NCI-H1092 (cell line): ENCODE data around the gene HES2.
"Not testable (repeated sequence)": the region's sequence is repeated elsewhere in the genome, so short reads cannot be mapped to it uniquely, and the experiment has no call there.

Experiments
- DNase-seq: peaks from one replicate; lab custom pipeline; 2025; lab: John Stamatoyannopoulos, UW

Gene HES2, protein sequence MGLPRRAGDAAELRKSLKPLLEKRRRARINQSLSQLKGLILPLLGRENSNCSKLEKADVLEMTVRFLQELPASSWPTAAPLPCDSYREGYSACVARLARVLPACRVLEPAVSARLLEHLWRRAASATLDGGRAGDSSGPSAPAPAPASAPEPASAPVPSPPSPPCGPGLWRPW

DNA sequence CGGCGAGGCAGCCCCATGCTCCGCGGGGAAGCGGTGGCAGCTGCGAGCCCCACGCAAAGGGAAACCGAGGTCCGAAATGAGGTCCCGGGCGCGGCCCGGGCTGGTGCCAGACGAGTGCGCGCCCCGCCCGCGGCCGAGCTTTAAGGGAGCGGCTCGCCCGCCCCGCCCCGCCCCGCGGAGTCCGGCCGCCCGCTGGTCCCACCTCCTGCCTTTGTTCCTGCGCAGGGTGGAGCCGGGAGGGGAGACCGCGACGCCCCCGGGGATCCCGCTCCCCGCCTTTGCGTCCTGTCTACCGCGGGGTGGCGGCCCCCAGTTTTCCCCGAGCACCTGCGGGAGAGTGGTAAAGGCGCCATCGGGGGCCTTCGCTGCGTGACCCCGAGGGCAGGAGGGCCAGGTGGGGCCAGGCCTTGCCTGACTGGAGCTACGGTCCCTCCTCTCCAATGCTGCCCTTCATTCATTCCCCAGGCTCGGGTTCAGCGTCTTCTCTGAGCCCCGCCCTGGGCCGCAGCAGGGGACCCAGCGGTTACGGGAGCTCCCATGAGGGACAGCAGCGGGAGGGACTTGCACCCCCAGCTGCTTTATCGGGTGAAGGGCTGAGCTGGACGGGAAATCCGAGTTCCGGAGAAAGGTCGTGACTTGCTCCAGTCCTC lies at the start of gene HES2:
HES2 (minus strand) TSS at position 116 of the 650 bp plus-strand sequence; CDS start at position 17, 99 bp downstream.
- DNase-seq = no peak

DNA sequence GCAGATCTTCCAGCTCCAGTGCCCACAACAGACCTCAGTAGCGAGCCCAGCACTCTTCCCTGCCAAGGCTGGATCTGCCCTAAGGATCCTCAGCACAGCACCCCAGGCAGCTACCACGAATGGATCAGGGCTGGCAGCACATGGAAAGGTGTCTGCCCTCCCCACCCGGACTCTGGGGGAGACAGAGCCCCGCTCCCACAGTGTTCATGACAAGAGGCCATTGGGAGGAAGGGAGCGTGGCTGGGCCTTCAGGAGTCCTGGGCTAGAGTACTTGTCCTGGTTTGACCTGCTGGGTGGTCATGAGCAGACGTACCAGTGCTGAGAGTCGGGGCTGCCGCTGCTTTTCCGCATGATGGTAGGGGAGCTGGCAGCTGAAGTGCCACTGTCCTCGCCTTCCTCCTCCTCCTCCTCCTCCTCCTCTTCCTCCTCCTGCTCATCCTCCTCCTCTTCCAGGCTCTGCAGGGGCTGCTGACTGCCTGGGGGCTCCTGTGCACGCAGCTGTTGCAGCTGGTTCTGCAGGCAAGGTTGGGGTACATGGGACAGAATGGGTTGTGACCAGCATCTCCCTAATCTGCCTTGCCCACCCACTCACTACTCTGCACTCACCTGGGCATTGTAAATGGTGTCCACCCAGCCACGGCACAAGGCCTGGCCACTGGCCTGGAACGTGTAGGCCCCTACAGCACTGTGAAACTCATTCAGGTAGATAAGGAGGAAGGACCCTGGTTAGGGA lies 49.2 kb upstream of the HES2 start:
- DNase-seq = no peak

DNA sequence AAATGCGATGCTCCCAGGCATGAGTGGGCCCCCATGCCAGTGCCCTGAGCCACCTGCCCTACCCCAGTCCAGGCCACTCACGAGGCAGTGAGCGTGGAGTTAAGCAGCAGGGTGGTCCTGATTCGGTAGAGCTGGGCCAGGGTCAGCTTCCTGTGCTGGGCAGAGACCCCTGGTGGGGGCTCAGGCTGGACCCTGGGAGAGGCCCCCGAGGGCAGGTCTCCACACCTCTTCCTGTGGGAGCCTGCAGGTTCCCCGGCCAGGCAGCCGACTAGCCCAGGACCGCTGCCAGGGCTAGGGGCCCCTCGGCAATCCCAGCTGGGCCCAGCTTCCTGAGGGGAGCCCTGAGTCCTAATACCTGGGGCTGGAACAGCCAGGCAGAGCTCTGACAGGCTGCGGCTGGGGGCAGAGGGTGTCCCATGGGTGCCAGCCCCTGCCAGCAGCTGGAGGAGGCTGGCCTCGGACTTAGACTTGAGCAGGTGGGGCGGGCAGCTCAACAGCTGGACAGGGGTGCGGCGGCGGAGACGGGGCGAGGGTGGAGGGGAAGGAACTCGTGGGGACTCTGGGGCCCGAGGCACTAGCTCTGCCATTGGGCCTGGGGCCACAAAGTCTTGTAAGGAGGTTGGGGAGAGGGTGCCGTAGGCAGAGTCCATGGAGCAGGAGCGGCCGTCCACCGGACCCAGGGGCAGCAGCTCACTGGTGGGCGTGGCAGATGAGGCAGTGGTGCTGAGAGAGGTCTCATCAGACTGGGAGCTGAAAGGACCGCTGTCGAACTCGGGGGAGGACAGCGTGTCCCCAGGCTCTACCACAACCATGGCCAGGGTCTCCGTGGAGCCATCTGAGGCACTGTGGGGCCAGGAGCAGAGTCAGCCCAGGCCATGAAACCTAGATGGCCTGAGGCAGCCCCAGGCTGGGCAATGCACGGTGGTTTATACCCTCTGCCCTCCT lies 48.3 kb upstream of the HES2 start:
- no peak for DNase-seq

- DNase-seq = no peak
These were observed 47.5 kb upstream of the HES2 start for GRCh38 chr1:6467224-6467623.

DNA sequence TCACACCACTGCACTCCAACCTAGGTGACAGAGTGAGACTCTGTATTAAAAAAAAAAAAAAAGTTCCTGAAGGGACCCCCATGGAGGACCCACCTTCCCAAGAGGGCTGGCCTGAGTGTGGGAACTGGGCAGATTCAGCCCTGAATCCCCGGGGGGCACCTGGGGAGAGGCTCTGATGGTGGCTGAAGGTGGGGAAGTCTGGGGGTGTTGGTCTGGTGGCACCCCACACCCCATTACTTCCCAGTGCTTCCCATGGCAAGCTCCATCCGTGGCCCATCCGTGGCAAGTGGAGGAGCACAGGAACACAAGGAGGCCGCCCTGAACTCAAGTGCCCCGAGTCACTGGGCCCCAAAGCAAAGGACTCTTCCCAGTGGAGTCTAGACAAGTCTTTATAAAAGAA lies 47.0 kb upstream of the HES2 start:
- no peak for DNase-seq

GRCh38 chr1:6466023-6466422 lies 46.3 kb upstream of the HES2 start, which contains the start of gene TNFRSF25:
Gene TNFRSF25, minus strand, starts transcription at chr1:6466173. Its CDS starts 66 bp downstream, at chr1:6466107.
- DNase-seq = no peak

DNA sequence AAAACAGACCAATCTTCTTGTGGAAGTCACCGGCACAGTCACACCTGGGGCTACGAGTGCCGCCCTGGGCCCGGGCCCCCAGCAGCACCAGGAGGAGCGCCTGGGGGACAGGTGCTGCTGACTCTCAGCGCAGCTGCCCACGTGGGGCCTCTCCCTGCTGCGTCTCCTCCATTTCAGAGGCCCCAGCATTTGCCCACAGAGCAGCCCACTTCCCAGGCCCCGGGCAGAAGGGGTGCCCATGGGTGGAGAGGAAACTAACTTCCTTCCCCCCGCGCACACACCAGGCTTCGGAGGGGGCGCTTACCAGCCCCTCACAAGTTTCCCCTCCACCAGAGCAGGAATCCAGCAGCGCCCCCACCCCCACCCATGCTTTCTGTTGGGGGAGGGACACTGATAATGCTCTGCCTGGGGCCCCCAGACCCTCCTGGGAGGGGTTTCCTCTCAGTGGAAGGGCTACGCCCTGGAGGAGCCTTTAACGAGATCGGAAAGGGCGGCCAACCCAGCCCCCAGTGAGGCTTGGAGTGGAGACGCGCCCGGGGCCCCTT lies 45.8 kb upstream of the HES2 start:
- no peak for DNase-seq

DNA sequence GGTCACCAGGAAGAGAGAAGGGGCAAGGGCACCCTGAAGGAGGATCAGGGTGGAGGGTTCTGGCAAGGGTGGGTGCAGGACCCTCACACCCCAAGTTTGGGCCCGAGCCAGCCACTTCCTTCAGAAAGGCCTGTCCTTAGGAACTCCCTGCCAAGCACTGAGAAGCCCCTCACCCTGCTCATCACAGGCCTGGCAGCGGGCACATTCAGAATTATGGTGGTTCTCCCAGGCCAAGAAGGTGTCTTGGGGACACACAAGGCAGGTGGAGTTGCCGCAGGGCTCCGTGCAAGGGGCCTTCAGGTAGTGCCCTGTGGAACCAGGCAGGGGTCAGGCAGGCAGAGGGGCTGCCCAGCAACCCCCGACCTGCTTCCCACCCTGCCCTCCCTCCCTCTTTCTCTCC lies 45.2 kb upstream of the HES2 start:
- no peak for DNase-seq

- DNase-seq = no peak
These were observed 44.8 kb upstream of the HES2 start for GRCh38 chr1:6464514-6464836.

- DNase-seq = no peak
These were observed 43.3 kb upstream of the HES2 start for GRCh38 chr1:6463120-6463412.

DNA sequence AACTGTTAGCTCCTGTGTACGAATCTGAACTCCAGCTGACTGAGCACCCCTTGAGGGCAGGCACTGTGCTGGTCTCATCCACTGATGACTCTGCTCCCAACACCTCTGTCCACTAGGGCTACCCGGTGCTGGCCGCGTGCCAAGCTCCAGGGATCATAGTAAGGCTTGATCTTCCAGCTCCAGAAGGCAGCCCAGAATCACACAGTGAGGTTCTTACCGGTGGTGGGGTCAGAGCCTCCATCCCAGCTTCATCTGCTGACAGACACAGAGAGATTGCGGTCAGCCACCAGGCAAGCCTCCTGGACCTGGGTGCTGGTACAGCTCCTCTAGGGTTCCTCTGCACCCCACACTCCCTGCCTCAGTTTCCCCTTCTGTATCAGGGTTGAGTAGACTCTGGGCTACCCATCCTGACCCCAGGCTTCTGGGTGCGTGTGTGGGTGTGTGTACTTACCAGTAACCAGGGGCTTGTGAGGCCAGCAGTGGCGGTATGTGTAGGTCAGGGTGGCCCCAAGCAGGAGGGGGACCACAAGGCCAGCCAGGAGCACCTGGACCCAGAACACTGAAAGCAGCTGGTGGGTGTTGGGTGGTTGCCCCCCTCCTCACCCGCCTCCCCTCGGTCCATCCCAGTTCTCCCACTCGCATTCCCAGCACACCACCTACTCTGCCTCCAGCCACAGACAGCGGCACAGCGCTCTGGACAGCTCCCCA lies 42.8 kb upstream of the HES2 start:
- DNase-seq = no peak

GRCh38 chr1:6461538-6462411 lies 42.1 kb upstream of the HES2 start:
- DNase-seq = no peak

GRCh38 chr1:6461051-6461530 lies 41.4 kb upstream of the HES2 start:
- DNase-seq = no peak

DNA sequence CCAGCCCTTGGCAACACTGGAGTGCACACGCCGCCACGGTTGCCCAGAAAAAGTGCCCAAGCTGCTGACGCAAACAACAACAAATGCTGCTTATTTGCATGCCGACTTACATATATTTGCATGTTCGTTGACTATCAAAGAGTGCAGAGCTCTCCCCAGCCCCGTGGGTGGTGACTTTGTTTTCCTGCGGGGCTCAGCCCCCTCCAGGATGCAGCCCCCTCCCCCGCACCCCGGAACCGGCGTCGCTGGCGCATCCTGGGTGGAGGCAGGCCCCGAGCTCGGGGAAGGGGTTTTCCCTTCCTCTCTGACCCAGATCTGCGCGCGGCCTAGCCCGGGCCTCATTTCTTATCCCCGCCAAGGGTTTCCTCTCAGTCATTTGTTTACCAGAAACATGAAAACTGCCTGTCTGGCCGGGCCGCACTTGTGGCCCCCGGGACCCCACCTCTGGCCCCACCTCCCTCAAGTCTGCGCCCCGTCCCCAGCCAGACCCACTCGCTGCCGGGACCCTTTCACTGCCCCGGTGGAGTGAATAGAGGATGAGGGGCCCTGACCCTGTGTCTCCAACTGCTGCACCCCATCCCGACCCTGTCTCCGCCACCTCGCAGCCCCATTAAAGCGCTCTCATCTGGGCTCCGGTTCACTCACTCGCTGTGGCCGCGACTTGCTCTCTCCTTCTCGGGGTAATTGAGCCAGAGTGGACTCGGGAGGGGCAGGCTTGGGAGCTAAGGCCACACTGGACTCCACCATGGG lies 40.8 kb upstream of the HES2 start:
- DNase-seq = no peak

DNA sequence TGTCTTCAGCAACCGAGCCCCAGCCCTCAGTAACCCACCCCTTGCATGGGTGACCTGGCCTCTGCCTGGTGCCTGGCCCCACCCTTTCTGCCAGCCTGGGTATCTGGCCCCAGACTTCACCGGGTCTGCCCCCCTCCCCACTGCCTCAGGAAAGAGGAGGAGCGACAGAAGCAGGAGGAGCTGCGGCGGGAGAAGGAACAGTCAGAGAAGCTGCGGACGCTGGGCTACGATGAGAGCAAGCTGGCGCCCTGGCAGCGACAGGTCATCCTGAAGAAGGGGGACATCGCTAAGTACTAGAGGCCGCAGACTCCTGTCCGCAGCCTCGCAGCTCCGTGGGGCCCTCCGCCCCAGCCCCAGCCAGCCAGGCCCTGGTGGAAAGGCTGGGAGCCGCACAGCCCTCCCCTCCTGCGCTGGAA lies 40.1 kb upstream of the HES2 start:
- no peak for DNase-seq

- no peak for DNase-seq
These were observed 37.2 kb upstream of the HES2 start for GRCh38 chr1:6456800-6457466.

- DNase-seq = not testable (repeated sequence)
These were observed 36.2 kb upstream of the HES2 start for GRCh38 chr1:6455752-6456520.
